HG02678 (cell line): ENCODE results near the gene PLAC9.

Experiments
- ATAC-seq: cut with Tn5 transposase; IDR thresholded peaks from one replicate; pipeline ENCODE4 v1.9.1; 2021; ENCODE audit warnings: mild to moderate bottlenecking, moderate library complexity; ENCODE audit not compliant: unreplicated experiment

Gene PLAC9

GRCh38 chr10:80159166-80159873, 26.8 kb downstream of the PLAC9 start:
- ATAC-seq = no peak

DNA sequence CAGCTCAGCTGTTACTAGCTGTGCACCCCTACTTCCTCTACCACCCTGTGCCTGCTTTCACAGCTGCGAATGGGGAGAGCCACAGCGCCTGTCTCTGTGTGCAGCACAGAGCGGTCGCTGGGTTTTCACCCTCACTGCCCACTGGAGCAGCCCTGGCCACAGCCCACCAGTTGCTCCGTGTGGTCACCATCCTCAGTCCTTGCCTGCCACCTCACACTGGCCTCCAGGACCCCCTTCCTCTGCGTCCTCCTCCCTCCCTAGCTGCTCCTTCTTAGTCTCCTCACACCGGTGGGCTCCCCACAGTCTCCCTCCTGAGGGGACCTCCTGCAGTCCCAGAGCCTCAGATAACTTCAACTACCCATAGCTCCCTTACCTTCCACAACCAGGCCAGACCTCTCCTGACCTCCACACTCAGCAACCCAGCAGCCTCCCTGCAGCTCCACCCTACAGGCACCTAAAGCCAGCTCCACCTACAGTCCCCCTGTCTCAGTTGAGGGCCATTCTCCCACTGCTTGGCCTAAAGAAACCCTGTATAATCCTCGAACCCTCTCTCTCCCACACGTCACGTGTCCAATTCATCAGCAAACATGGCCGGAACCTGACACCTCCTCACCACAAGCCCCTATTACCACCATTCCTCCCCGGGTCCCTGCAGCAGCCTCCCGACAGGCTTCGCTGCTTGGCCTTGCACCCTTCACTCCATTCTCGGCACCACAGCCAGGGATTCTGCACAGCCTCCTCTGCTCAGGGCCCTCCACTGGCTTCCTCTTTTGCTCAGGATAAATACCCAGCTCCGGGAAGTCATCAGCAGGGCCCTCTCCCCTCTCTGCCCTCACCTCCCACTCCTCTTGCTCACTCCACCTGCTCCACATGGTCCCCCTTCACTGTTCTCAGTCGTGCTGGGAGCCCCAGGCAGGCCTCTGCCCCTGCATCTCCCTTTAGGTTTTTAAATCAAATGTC, 28.1 kb downstream of the PLAC9 start:
- ATAC-seq = no peak

- ATAC-seq = no peak
Measured at GRCh38 chr10:80161321-80162083, 29.0 kb downstream of the PLAC9 start.

- no peak for ATAC-seq
Measured at GRCh38 chr10:80163741-80164341, 31.3 kb downstream of the PLAC9 start.

DNA sequence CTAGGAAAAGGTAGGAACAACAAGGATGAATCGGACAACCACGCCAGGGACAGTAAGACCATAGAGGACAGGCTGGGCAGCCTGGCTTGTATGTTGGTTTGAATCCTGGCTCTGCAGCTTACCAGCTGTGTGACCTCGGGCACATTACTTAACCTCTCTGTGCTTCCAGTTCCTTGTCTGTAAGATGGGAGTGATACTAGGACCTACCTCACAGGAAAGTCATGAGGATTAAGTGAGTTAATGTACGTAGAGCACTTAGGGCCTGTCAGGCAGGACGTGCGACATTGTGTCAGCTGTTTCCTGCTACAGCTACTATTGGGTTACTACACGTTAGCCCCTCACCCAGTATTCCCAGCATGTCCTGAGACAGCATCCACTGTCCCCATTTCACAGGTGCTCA, 32.1 kb downstream of the PLAC9 start:
- no peak for ATAC-seq

DNA sequence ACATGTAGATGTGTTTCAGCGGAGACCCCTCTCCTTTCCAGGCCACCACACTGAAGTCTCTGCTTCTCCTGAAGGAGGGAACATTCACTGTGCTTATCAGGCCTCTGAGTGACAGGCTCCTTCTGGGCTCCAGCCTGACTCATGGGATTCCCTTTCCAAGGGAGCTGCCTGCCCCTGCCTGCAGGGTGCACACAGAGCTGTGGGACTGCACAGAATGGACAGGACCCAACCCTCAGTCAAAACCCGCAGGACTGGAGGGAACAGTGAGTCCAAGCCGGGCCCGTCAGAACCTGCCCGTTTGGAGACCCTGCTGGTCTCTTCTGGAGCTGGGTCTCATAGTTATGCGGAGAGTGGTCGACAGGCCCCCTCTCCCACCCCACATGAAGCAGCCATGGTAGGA, 32.6 kb downstream of the PLAC9 start:
- no peak for ATAC-seq

- no peak for ATAC-seq
Measured at GRCh38 chr10:80166581-80167470, 34.3 kb downstream of the PLAC9 start.

DNA sequence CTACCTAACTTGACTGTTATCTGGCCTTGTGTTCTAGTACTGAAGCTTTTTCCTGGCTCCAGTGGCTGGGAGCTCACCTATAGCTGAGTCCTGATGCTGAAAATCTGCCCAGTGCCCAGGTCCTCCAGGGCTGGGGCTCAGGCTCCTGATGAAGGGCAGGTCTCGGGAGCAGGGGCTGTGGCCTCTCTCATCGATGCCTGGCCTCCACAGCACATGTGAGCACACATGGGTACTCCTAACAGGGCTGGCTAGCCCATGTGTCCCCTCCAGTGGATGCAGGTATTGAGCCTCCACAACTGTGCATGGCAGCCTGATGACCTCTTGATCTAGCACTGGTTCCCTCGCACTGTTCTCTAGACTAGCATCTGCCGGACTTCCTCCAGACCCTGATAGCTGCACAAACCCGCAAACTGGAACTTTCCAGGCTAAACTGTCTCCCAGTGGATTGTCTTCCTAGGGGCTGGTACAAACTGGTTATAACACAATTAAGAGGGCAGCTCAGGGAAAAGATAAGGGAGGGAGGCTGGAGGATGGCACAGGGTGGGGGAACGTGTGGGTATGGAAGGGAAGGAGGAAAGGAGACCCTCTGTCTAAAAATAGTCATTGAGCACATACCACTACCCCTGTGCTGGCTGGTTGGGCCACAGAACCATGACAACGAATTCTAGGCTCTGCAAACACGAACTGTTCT, 35.1 kb downstream of the PLAC9 start:
- ATAC-seq = no peak

GRCh38 chr10:80168162-80168511, 35.6 kb downstream of the PLAC9 start:
- no peak for ATAC-seq

GRCh38 chr10:80168679-80169380, 36.3 kb downstream of the PLAC9 start:
- no peak for ATAC-seq

- ATAC-seq = no peak
Measured at GRCh38 chr10:80170026-80170425, 37.5 kb downstream of the PLAC9 start.

GRCh38 chr10:80170641-80171040, 38.1 kb downstream of the PLAC9 start:
- ATAC-seq = no peak

- no peak for ATAC-seq
Measured at GRCh38 chr10:80171248-80171660, 38.7 kb downstream of the PLAC9 start.

GRCh38 chr10:80172896-80173295, 40.4 kb downstream of the PLAC9 start:
- no peak for ATAC-seq

- ATAC-seq = no peak
Measured at GRCh38 chr10:80173466-80173865, 40.9 kb downstream of the PLAC9 start.

DNA sequence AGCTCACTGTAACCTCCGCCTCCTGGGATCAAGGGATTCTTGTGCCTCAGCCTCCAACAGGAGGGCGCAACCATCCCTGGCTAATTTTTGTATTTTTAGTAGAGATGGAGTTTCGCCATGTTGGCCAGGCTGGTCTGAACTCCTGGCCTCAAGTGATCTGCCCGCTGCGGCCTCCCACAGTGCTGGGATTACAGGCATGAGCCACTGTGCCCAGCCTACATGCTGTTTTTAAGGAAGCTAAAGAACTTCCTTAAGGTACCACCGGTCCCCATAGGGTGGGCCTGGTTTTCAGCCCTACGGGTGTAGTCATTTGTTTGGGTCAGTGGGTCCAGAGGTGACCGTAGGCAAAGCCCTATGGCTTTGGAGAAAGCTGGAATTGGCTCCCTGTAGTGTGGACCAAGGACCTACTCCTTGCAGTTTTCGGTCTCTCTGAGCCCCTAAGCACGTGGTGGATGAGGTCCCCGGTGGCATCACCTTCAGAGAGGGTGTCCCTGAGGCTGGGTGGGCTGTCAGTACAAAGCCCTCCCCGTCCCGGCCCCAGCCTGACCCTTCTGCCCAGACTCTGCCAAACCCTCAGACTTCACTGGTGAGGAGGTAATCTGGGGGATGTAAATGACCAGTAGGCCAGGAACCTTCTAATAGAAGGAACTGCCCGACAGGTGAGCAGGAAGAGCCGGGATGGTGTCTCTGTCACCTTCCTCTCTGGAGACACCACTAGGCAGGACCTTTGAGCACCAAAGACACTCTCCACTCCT, 42.3 kb downstream of the PLAC9 start:
- ATAC-seq = no peak

DNA sequence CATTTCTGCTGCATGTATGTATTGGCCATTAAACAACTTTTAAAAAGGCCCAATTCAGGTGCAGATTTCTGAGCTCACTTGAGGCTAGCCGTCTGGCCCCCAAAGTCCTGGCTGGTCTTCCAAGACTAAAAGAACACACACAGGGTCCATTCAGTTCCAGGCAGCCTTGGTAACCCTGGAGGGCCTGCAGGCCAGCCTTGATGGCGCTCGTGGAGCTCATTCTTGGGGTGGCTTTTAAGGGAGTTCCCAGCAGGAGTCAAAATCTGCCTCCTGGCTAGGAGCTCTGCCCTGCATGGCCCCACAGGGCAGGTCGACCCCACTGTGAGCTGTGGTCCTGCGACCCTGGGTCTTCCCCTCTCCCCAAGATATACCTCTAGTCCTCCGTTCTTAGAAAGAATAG, 44.0 kb downstream of the PLAC9 start:
- ATAC-seq = no peak
